NCI-H524 treated with DMSO at 0.1 percent for 48 hours (cell line): ENCODE results near the gene ZNF808.
"Not testable (repeated sequence)": the region's sequence is repeated elsewhere in the genome, so short reads cannot be mapped to it uniquely, and the experiment has no call there.

Source experiments
- DNase-seq: peaks from one replicate; lab custom pipeline; 2025; lab: John Stamatoyannopoulos, UW

Gene ZNF808

DNA sequence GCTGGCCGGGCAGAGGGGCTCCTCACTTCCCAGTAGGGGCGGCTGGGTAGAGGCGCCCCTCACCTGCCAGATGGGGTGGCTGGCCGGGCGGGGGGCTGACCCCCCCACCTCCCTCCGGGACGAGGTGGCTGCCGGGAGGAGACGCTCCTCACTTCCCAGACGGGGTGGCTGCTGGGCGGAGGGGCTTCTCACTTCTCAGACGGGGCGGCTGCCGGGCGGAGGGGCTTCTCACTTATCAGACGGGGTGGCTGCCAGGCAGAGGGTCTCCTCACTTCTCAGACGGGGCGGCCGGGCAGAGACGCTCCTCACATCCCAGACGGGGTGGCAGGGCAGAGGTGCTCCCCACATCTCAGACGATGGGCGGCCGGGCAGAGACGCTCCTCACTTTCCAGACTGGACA lies 66.0 kb downstream of the ZNF808 start:
- not testable (repeated sequence) for DNase-seq

DNA sequence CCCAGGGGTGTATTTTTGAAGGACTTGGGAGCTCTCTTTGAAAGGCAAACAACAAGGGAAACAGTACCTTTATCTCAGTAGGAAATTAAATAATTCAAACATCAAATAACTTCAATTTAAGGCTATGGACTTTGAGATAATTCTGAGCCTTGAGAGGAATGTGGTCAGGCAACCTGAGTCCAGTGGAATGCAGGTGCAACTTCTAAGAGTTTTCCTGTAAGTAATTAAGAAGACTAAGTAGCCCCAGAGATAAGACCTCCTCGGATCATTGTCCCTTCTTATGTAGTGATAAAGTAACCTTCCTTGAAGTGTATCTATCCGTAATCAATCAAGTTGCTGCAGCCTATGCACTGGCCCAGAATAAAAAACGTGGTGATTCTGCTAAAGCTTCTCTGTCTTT lies 71.8 kb downstream of the ZNF808 start:
- DNase-seq = no peak

- DNase-seq = no peak
Measured at GRCh38 chr19:52600639-52601024, 73.2 kb downstream of the ZNF808 start.

DNA sequence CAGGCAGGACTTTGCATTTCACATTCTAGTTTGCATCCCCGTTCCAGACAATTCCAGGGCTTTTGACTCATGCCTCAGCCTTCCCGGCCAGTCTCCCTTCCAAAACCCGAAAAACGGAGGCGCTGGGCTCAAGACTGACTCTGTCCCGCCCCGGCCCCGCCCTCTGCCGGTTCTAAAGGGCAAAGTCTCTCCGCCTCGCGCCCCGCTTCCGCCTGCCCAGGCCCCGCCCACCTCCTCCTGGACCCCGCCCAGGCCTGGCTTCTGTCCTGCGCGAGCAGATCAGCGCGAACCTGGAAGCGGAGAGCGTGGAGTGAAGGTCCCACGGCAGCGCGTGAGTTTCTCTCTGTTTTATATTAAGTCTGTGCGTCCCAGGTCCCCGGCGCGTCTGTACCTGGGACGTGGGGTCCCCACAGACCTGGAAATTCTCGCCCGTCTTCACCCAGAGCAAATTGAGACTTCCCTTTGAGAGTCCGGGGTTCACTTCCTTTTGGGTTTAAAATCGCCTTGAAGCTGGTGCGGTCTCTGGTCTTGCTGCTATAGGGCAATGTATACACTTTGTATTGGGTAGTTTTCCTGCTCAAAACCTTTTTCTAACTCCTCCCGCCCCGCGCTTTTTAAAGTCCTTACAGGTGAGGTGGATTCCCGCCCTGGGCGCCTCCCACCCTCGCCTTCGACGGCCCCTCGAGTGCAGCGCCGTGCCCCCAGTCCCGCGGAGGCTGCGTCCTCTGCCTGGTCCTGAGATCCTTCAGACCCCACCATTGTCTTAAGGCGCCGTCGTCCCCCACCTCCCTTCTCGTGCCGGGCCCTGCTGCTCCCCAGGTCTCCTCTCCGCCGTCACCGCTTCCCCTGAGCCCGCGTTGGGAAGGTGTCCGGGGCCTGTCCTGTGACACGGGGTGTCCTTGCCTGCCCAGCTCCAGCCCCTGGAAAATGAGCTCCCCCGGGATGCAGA lies 73.8 kb downstream of the ZNF808 start:
- no peak for DNase-seq

GRCh38 chr19:52601974-52602366 lies 74.5 kb downstream of the ZNF808 start:
- not testable (repeated sequence) for DNase-seq

DNA sequence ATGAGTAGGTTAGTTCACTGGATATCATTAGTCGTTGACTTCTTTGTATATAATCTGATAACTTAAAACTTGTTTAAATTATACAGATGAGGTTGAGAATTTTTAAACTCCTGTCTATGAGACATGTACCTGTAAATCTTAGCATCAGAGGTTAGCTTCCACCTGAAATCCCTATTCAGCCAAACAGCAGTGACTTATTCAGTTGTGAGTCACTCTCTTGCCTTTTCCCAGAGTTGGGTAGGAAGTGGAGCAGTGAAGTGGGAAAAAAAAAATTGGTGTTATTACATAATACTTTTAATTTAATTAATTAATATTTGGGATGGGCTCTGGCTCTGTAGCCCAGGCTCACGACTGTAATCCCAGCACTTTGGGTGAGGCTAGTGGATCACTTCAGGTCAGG lies 75.5 kb downstream of the ZNF808 start:
- DNase-seq = no peak

- DNase-seq = no peak
Measured at GRCh38 chr19:52603558-52604207, 76.2 kb downstream of the ZNF808 start.
